ENCODE data around the gene RAB24.

- TF ChIP-seq NFRKB (IDR thresholded peaks at IDR 0.05): no peak
- no peak for TF ChIP-seq TARDBP (IDR thresholded peaks at IDR 0.05)
- no peak for TF ChIP-seq SP1 (IDR thresholded peaks at IDR 0.05)
- TF ChIP-seq BHLHE40 (IDR thresholded peaks at IDR 0.05; ENCODE audit: borderline replicate concordance): no peak
- TF ChIP-seq ELF4 (IDR thresholded peaks at IDR 0.05): no peak
- no peak for TF ChIP-seq SUZ12 (IDR thresholded peaks at IDR 0.05)
- TF ChIP-seq FOXM1 (IDR thresholded peaks at IDR 0.05; ENCODE audit: borderline replicate concordance): no peak
- TF ChIP-seq FOXA1 (IDR thresholded peaks at IDR 0.05): no peak
- TF ChIP-seq L3MBTL2 (conservative IDR thresholded peaks at IDR 0.05): no peak
- TF ChIP-seq ARNT (IDR thresholded peaks at IDR 0.05): no peak
- TF ChIP-seq CTBP1 (IDR thresholded peaks at IDR 0.05; ENCODE audit: borderline replicate concordance): no peak
- no peak for TF ChIP-seq FOXK2 (IDR thresholded peaks at IDR 0.05)
- no peak for TF ChIP-seq ZNF384 (IDR thresholded peaks at IDR 0.05)
These were observed 4.2 kb upstream of the RAB24 start for GRCh38 chr5:177307544-177308363.

Data from HEK293T (cell line).